Endothelial cell of umbilical vein (primary cell): Measurements from ENCODE around the gene DNASE1L1.

Experiments used
- CTCF ChIP-seq, 2 donors: IDR thresholded peaks; 1 replicate in 1 of 2; 2 replicates in 1 of 2; pipeline ENCODE4 v1.5.1; 2011; ENCODE audit warnings: low read length in 2 of 2, mild to moderate bottlenecking in 2 of 2, moderate library complexity in 2 of 2, control low read depth in 1 of 2, inconsistent platforms in 1 of 2, low read depth in 1 of 2; ENCODE audit not compliant: insufficient read depth in 1 of 2; ENCODE audit errors: extremely low read depth in 1 of 2
- EZH2 ChIP-seq: IDR thresholded peaks from 2 replicates; pipeline ENCODE4 v1.6.1; 2012; ENCODE audit warnings: borderline replicate concordance, low read depth, mild to moderate bottlenecking, moderate library complexity, low read length, inconsistent platforms; ENCODE audit not compliant: severe bottlenecking
- GATA2 ChIP-seq: IDR thresholded peaks from 2 replicates; pipeline ENCODE4 v1.7.0; 2011; ENCODE audit warnings: low read depth, mild to moderate bottlenecking, moderate library complexity, mixed read lengths, low read length; ENCODE audit not compliant: insufficient read length, insufficient read depth
- JUN ChIP-seq: IDR thresholded peaks from 2 replicates; pipeline ENCODE4 v1.6.1; 2011; ENCODE audit warnings: borderline replicate concordance, low read depth; ENCODE audit not compliant: insufficient read length, insufficient read depth
- MAX ChIP-seq: IDR thresholded peaks from 2 replicates; pipeline ENCODE4 v1.6.1; 2011; ENCODE audit not compliant: insufficient read depth, insufficient read length
- POLR2A ChIP-seq: IDR thresholded peaks from 2 replicates; pipeline ENCODE4 v1.6.1; 2012; ENCODE audit warnings: low read depth, mild to moderate bottlenecking, control low read depth, low read length
- POLR2AphosphoS5 ChIP-seq: IDR thresholded peaks from 2 replicates; pipeline ENCODE4 v1.6.1; 2012; ENCODE audit warnings: low read depth, mild to moderate bottlenecking, control low read depth, low read length, moderate library complexity; ENCODE audit not compliant: insufficient read depth

- TF ChIP-seq POLR2A (no peak), CTCF (IDR thresholded peaks at IDR 0.05; ENCODE audit: extremely low read depth in 1 of 2, insufficient read depth in 1 of 2, low read depth in 1 of 2, low read length in 2 of 2) (no peak), EZH2 (no peak), GATA2 (no peak), POLR2AphosphoS5 (no peak), MAX (no peak), JUN (no peak)
These were observed 3.4 kb upstream of the DNASE1L1 start for GRCh38 chrX:154412468-154412867.
